Measurements from ENCODE around the gene TENT4B.

GRCh38 chr16:50273382-50273690 lies 120.2 kb downstream of the TENT4B start:
- no peak for TF ChIP-seq CTCF (IDR thresholded peaks at IDR 0.05; ENCODE audit: low read length)
- no peak for TF ChIP-seq EZH2 (IDR thresholded peaks at IDR 0.05; ENCODE audit: borderline replicate concordance, low read length)

Measured in OCI-LY1 (cell line).